ENCODE results near the gene ANKRD40CL.
A peak's percentile ranks its signal among the peaks of the same experiment; 100 is the strongest.

Gene ANKRD40CL

GRCh38 chr17:50785946-50786570, 18.7 kb upstream of the ANKRD40CL start:
- peak; percentile 17 for DNase-seq

GRCh38 chr17:50785126-50785525, 17.8 kb upstream of the ANKRD40CL start:
- DNase-seq, result no peak

- DNase-seq, result no peak
Observed at GRCh38 chr17:50783905-50784304, 16.6 kb upstream of the ANKRD40CL start.

- DNase-seq, result peak; percentile 78
Observed at GRCh38 chr17:50783193-50783660, 15.9 kb upstream of the ANKRD40CL start.

GRCh38 chr17:50781167-50781566, 13.8 kb upstream of the ANKRD40CL start:
- no peak for DNase-seq

- DNase-seq, result no peak
Observed at GRCh38 chr17:50779747-50780353, 12.5 kb upstream of the ANKRD40CL start.

- no peak for DNase-seq
Observed at GRCh38 chr17:50778988-50779387, 11.7 kb upstream of the ANKRD40CL start.

- DNase-seq, result no peak
Observed at GRCh38 chr17:50778471-50778870, 11.2 kb upstream of the ANKRD40CL start.

- no peak for DNase-seq
Observed at GRCh38 chr17:50775926-50776325, 8.6 kb upstream of the ANKRD40CL start.

- no peak for DNase-seq
Observed at GRCh38 chr17:50774225-50774803, 7.0 kb upstream of the ANKRD40CL start.

- DNase-seq, result no peak
Observed at GRCh38 chr17:50771991-50772785, 4.9 kb upstream of the ANKRD40CL start.

- DNase-seq, result no peak
Observed at GRCh38 chr17:50770346-50770745, 3.0 kb upstream of the ANKRD40CL start.

- DNase-seq, result no peak
Observed at GRCh38 chr17:50769884-50770283, 2.6 kb upstream of the ANKRD40CL start.

GRCh38 chr17:50768346-50768761, 1.0 kb upstream of the ANKRD40CL start:
- no peak for DNase-seq

- no peak for DNase-seq
Observed at GRCh38 chr17:50767030-50767429, 288 bp downstream of the ANKRD40CL start.

GRCh38 chr17:50766222-50767023, 895 bp downstream of the ANKRD40CL start:
- no peak for DNase-seq

- no peak for DNase-seq
Observed at GRCh38 chr17:50765454-50766221, 1.7 kb downstream of the ANKRD40CL start.

- DNase-seq, result no peak
Observed at GRCh38 chr17:50764734-50765149, 2.6 kb downstream of the ANKRD40CL start.

- no peak for DNase-seq
Observed at GRCh38 chr17:50763716-50764475, 3.4 kb downstream of the ANKRD40CL start.

- DNase-seq, result no peak
Observed at GRCh38 chr17:50762177-50762576, 5.1 kb downstream of the ANKRD40CL start.

GRCh38 chr17:50758989-50759544, 8.3 kb downstream of the ANKRD40CL start:
- no peak for DNase-seq
